GM23338 (cell line): ENCODE results near the gene CNKSR1.

ENCODE experiments used
- CREB1 ChIP-seq: fragments of 250-450 bp; sonication (Bioruptor Pico); IDR thresholded peaks from 2 replicates; pipeline ENCODE4 v1.5.0; 2020; ENCODE audit warnings: low read depth, mild to moderate bottlenecking, moderate library complexity
- EZH2 ChIP-seq: fragments of 200-600 bp; sonication (generic); IDR thresholded peaks from one replicate; pipeline ENCODE4 v1.8.0; 2017; ENCODE audit warnings: antibody characterized with exemption, mild to moderate bottlenecking, low read depth; ENCODE audit not compliant: unreplicated experiment
- EZH2phosphoT487 ChIP-seq: fragments of 200-600 bp; sonication (generic); IDR thresholded peaks from one replicate; pipeline ENCODE4 v1.8.1; 2018; ENCODE audit warnings: antibody characterized with exemption; ENCODE audit not compliant: unreplicated experiment
- JUNB ChIP-seq: IDR thresholded peaks from one replicate; pipeline ENCODE4 v1.6.1; 2016; ENCODE audit warnings: antibody characterized with exemption; ENCODE audit not compliant: unreplicated experiment
- POLR2AphosphoS5 ChIP-seq: IDR thresholded peaks from 2 replicates; pipeline ENCODE4 v1.6.1; 2016; ENCODE audit warnings: antibody characterized with exemption, low read depth
- TF ChIP-seq, protein P1 (sequence below), 2 experiments: fragments of 200-600 bp in 1 of 2; sonication (generic) in 1 of 2; conservative IDR thresholded peaks; 2 replicates each; pipeline versions ENCODE4 v1.5.1 to v1.6.1; 2016 to 2017; ENCODE audit warnings: antibody characterized with exemption in 2 of 2, low read depth in 2 of 2, mild to moderate bottlenecking in 2 of 2, moderate library complexity in 1 of 2
- TF ChIP-seq, protein P2 (sequence below): IDR thresholded peaks from one replicate; pipeline ENCODE4 v1.6.1; 2018; ENCODE audit warnings: antibody characterized with exemption; ENCODE audit not compliant: unreplicated experiment

DNA sequence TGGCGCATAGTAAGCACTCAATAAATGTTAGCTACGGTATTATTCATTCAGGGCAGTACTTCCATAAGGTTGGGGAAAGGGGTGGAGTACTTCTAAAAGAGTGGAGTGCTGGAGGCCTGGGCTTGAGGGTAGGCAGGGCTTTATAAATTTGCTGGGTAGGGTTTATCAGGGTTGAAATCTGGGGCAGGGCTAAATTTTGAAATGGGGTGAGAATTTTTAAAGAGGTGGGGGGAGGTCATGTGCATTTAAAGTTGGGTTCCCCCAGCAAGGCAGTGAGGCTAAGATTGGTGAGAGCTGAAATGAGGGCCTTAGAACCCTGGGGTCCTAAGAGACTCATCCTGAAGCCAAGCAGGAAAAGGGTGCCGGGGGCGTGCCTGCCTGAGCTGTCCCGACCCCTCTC is 23.1 kb downstream of the CNKSR1 start:
- no peak for TF ChIP-seq EZH2
- TF ChIP-seq, protein P1, sequence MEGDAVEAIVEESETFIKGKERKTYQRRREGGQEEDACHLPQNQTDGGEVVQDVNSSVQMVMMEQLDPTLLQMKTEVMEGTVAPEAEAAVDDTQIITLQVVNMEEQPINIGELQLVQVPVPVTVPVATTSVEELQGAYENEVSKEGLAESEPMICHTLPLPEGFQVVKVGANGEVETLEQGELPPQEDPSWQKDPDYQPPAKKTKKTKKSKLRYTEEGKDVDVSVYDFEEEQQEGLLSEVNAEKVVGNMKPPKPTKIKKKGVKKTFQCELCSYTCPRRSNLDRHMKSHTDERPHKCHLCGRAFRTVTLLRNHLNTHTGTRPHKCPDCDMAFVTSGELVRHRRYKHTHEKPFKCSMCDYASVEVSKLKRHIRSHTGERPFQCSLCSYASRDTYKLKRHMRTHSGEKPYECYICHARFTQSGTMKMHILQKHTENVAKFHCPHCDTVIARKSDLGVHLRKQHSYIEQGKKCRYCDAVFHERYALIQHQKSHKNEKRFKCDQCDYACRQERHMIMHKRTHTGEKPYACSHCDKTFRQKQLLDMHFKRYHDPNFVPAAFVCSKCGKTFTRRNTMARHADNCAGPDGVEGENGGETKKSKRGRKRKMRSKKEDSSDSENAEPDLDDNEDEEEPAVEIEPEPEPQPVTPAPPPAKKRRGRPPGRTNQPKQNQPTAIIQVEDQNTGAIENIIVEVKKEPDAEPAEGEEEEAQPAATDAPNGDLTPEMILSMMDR (conservative IDR thresholded peaks at IDR 0.05; ENCODE audit: low read depth in 2 of 2), result no peak
- TF ChIP-seq POLR2AphosphoS5, result no peak
- TF ChIP-seq JUNB, result no peak
- TF ChIP-seq, protein P2, sequence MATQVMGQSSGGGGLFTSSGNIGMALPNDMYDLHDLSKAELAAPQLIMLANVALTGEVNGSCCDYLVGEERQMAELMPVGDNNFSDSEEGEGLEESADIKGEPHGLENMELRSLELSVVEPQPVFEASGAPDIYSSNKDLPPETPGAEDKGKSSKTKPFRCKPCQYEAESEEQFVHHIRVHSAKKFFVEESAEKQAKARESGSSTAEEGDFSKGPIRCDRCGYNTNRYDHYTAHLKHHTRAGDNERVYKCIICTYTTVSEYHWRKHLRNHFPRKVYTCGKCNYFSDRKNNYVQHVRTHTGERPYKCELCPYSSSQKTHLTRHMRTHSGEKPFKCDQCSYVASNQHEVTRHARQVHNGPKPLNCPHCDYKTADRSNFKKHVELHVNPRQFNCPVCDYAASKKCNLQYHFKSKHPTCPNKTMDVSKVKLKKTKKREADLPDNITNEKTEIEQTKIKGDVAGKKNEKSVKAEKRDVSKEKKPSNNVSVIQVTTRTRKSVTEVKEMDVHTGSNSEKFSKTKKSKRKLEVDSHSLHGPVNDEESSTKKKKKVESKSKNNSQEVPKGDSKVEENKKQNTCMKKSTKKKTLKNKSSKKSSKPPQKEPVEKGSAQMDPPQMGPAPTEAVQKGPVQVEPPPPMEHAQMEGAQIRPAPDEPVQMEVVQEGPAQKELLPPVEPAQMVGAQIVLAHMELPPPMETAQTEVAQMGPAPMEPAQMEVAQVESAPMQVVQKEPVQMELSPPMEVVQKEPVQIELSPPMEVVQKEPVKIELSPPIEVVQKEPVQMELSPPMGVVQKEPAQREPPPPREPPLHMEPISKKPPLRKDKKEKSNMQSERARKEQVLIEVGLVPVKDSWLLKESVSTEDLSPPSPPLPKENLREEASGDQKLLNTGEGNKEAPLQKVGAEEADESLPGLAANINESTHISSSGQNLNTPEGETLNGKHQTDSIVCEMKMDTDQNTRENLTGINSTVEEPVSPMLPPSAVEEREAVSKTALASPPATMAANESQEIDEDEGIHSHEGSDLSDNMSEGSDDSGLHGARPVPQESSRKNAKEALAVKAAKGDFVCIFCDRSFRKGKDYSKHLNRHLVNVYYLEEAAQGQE, result no peak
- TF ChIP-seq CREB1 (CRISPR knock-in tag), result no peak
- no peak for TF ChIP-seq EZH2phosphoT487
